ENCODE data around the gene IGFBP4. TPM values are rescaled to one million over a fixed set of nuclear protein-coding genes. Genes with fewer than 3 reads are reported as not detected.

The IGFBP4 gene
- total and polyA plus RNA-seq, 10 of the 15 experiments (the other 5 are each of a cell fraction or from before 2014, with no cell fraction given): 2.4 to 22.3 (median 6.6) TPM

- TF ChIP-seq, protein P1, sequence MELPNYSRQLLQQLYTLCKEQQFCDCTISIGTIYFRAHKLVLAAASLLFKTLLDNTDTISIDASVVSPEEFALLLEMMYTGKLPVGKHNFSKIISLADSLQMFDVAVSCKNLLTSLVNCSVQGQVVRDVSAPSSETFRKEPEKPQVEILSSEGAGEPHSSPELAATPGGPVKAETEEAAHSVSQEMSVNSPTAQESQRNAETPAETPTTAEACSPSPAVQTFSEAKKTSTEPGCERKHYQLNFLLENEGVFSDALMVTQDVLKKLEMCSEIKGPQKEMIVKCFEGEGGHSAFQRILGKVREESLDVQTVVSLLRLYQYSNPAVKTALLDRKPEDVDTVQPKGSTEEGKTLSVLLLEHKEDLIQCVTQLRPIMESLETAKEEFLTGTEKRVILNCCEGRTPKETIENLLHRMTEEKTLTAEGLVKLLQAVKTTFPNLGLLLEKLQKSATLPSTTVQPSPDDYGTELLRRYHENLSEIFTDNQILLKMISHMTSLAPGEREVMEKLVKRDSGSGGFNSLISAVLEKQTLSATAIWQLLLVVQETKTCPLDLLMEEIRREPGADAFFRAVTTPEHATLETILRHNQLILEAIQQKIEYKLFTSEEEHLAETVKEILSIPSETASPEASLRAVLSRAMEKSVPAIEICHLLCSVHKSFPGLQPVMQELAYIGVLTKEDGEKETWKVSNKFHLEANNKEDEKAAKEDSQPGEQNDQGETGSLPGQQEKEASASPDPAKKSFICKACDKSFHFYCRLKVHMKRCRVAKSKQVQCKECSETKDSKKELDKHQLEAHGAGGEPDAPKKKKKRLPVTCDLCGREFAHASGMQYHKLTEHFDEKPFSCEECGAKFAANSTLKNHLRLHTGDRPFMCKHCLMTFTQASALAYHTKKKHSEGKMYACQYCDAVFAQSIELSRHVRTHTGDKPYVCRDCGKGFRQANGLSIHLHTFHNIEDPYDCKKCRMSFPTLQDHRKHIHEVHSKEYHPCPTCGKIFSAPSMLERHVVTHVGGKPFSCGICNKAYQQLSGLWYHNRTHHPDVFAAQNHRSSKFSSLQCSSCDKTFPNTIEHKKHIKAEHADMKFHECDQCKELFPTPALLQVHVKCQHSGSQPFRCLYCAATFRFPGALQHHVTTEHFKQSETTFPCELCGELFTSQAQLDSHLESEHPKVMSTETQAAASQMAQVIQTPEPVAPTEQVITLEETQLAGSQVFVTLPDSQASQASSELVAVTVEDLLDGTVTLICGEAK (IDR thresholded peaks at IDR 0.05; ENCODE audit: borderline replicate concordance): peak; percentile 77; the same call in 1 of the 2 replicates
- TF ChIP-seq ZSCAN29 (IDR thresholded peaks at IDR 0.05): no peak
- no peak for TF ChIP-seq MTA2 (IDR thresholded peaks at IDR 0.05; ENCODE audit: low read depth)
- TF ChIP-seq CBFB (IDR thresholded peaks at IDR 0.05; ENCODE audit: low read depth): peak; percentile 34; the same call in 1 of the 2 replicates
- no peak for TF ChIP-seq CTCF (IDR thresholded peaks at IDR 0.05 in 2 of 3, conservative IDR thresholded peaks at IDR 0.05 in 1 of 3; ENCODE audit: control insufficient read depth in 2 of 3, extremely low read depth in 1 of 3, insufficient read depth in 1 of 3, low read depth in 3 of 3, low read length in 3 of 3)
- peak; percentile 91 for TF ChIP-seq POLR2A (IDR thresholded peaks at IDR 0.05; ENCODE audit: low read depth, low read length)
- TF ChIP-seq, protein P2, sequence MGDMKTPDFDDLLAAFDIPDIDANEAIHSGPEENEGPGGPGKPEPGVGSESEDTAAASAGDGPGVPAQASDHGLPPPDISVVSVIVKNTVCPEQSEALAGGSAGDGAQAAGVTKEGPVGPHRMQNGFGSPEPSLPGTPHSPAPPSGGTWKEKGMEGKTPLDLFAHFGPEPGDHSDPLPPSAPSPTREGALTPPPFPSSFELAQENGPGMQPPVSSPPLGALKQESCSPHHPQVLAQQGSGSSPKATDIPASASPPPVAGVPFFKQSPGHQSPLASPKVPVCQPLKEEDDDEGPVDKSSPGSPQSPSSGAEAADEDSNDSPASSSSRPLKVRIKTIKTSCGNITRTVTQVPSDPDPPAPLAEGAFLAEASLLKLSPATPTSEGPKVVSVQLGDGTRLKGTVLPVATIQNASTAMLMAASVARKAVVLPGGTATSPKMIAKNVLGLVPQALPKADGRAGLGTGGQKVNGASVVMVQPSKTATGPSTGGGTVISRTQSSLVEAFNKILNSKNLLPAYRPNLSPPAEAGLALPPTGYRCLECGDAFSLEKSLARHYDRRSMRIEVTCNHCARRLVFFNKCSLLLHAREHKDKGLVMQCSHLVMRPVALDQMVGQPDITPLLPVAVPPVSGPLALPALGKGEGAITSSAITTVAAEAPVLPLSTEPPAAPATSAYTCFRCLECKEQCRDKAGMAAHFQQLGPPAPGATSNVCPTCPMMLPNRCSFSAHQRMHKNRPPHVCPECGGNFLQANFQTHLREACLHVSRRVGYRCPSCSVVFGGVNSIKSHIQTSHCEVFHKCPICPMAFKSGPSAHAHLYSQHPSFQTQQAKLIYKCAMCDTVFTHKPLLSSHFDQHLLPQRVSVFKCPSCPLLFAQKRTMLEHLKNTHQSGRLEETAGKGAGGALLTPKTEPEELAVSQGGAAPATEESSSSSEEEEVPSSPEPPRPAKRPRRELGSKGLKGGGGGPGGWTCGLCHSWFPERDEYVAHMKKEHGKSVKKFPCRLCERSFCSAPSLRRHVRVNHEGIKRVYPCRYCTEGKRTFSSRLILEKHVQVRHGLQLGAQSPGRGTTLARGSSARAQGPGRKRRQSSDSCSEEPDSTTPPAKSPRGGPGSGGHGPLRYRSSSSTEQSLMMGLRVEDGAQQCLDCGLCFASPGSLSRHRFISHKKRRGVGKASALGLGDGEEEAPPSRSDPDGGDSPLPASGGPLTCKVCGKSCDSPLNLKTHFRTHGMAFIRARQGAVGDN (IDR thresholded peaks at IDR 0.05): no peak
- TF ChIP-seq CEBPZ (IDR thresholded peaks at IDR 0.05; ENCODE audit: low read depth, low read length): peak; percentile 80
- no peak for TF ChIP-seq TCF12 (IDR thresholded peaks at IDR 0.05; ENCODE audit: low read depth, low read length)
- TF ChIP-seq PAX8 (IDR thresholded peaks at IDR 0.05): no peak
- TF ChIP-seq SIN3A (IDR thresholded peaks at IDR 0.05; ENCODE audit: low read depth, low read length): peak; percentile 93
- TF ChIP-seq, protein P3, sequence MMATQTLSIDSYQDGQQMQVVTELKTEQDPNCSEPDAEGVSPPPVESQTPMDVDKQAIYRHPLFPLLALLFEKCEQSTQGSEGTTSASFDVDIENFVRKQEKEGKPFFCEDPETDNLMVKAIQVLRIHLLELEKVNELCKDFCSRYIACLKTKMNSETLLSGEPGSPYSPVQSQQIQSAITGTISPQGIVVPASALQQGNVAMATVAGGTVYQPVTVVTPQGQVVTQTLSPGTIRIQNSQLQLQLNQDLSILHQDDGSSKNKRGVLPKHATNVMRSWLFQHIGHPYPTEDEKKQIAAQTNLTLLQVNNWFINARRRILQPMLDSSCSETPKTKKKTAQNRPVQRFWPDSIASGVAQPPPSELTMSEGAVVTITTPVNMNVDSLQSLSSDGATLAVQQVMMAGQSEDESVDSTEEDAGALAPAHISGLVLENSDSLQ (IDR thresholded peaks at IDR 0.05): peak; percentile 100
- no peak for TF ChIP-seq MTA3 (IDR thresholded peaks at IDR 0.05; ENCODE audit: borderline replicate concordance, low read length)
- TF ChIP-seq CHD1 (IDR thresholded peaks at IDR 0.05; ENCODE audit: low read depth, low read length): no peak
- no peak for TF ChIP-seq HDAC6 (IDR thresholded peaks at IDR 0.05; ENCODE audit: unreplicated experiment)
Observed at GRCh38 chr17:40417609-40418427, 25.4 kb upstream of the IGFBP4 start, which contains the start of gene TOP2A (continued).
